Activated naive CD8-positive, alpha-beta T cell treated with anti-CD3 and anti-CD28 coated beads, Interleukin-2, amount 10 ng/mL, durations not matched to agents 7 days and 5 days (primary cell): ENCODE results near the gene TGDS. TPM values are rescaled to one million over a fixed set of nuclear protein-coding genes. Genes with fewer than 3 reads are reported as not detected.
A peak's percentile ranks its signal among the peaks of the same experiment; 100 is the strongest.
"Not testable (repeated sequence)": the region's sequence is repeated elsewhere in the genome, so short reads cannot be mapped to it uniquely, and the experiment has no call there.

Experiments
- ATAC-seq: fragments of 150-1000 bp; cut with Tn5 transposase; one replicate; pipeline ENCODE4 v1.10.0; 2021; ENCODE audit warnings: low read depth, moderate library complexity
- POLR2A ChIA-PET: fragments of 350-600 bp; sonication (Branson Sonifier 250); formaldehyde crosslinking; loops from one replicate; lab custom pipeline; 2021; ENCODE audit warnings: antibody characterized with exemption; lab: Charles Lee
- DNase-seq: peaks from one replicate; pipeline ENCODE4 v3.0.0; 2021
- H3K27ac Mint-ChIP-seq: one replicate; pipeline ENCODE4 v1.8.0; 2022; ENCODE audit warnings: mild to moderate bottlenecking, mixed read lengths
- H3K27me3 Mint-ChIP-seq: one replicate; pipeline ENCODE4 v1.8.0; 2022; ENCODE audit warnings: mild to moderate bottlenecking, moderate library complexity, mixed read lengths
- H3K36me3 Mint-ChIP-seq: one replicate; pipeline ENCODE4 v1.8.0; 2021; ENCODE audit warnings: mild to moderate bottlenecking, mixed read lengths
- H3K4me1 Mint-ChIP-seq: one replicate; pipeline ENCODE4 v1.8.0; 2021; ENCODE audit warnings: mixed read lengths
- H3K4me3 Mint-ChIP-seq: one replicate; pipeline ENCODE4 v1.8.0; 2022; ENCODE audit warnings: mild to moderate bottlenecking, moderate library complexity, mixed read lengths
- H3K9me3 Mint-ChIP-seq: one replicate; pipeline ENCODE4 v1.8.0; 2021; ENCODE audit warnings: mixed read lengths
- total RNA-seq, 2 experiments: library from RNA; stranded (reverse); gene quantifications; one replicate each; pipeline ENCODE4 v1.2.3, GENCODE V29; 2021

The TGDS gene
- total RNA-seq, 2 experiments from 2014 or later = 18.3 to 19.6 TPM

GRCh38 chr13:94535775-94536174 lies 60.2 kb downstream of the TGDS start:
- no peaks in the 10 kb centered on the region for H3K36me3 Mint-ChIP-seq
- peak overlapping the region; percentile 47 for H3K27ac Mint-ChIP-seq
- H3K4me3 Mint-ChIP-seq = peak overlapping the region; percentile 31
- DNase-seq (no peak), ATAC-seq (peak; percentile 86)
- H3K27me3 Mint-ChIP-seq = no peaks in the 10 kb centered on the region
- H3K9me3 Mint-ChIP-seq = peaks cover 5% of the 10 kb centered on the region
- peaks cover 10% of the 10 kb centered on the region for H3K4me1 Mint-ChIP-seq
- POLR2A ChIA-PET = interaction anchor here (0.6 to 2.2 kb wide), 6 partner anchors 10 to 60 kb away, joined by 3 to 18 read pairs (median 5); partner anchors contain the start of gene TGDS

- Mint-ChIP-seq H3K4me1 (peaks cover 10% of the 10 kb centered on the region), H3K36me3 (no peaks in the 10 kb centered on the region), H3K27ac (no peak overlapping the region), H3K9me3 (peaks cover 6% of the 10 kb centered on the region), H3K27me3 (no peaks in the 10 kb centered on the region), H3K4me3 (no peak overlapping the region)
- POLR2A ChIA-PET = interaction anchor here (0.8 to 2.2 kb wide), 5 partner anchors 10 to 61 kb away, joined by 3 to 18 read pairs (median 4); partner anchors contain the start of gene TGDS
- ATAC-seq (peak; percentile 46), DNase-seq (no peak)
These were observed 60.7 kb downstream of the TGDS start for GRCh38 chr13:94535231-94535630.

GRCh38 chr13:94534166-94534565 lies 61.8 kb downstream of the TGDS start:
- ATAC-seq = no peak
- H3K4me3 Mint-ChIP-seq = no peak overlapping the region
- POLR2A ChIA-PET = interaction anchor here (0.6 kb wide), 1 partner anchor 9 kb away, joined by 3 read pairs; no protein-coding TSS in a partner anchor
- DNase-seq = no peak
- H3K9me3 Mint-ChIP-seq = peaks cover 8% of the 10 kb centered on the region
- H3K27ac Mint-ChIP-seq = no peak overlapping the region
- H3K36me3 Mint-ChIP-seq = peaks cover 1% of the 10 kb centered on the region
- peaks cover 3% of the 10 kb centered on the region for H3K27me3 Mint-ChIP-seq
- H3K4me1 Mint-ChIP-seq = peaks cover 10% of the 10 kb centered on the region

GRCh38 chr13:94532278-94532677 lies 63.7 kb downstream of the TGDS start:
- H3K36me3 Mint-ChIP-seq, H3K4me3 Mint-ChIP-seq, H3K9me3 Mint-ChIP-seq, H3K27ac Mint-ChIP-seq, DNase-seq, POLR2A ChIA-PET, H3K27me3 Mint-ChIP-seq, ATAC-seq: not testable (repeated sequence)
- peaks cover 10% of the 10 kb centered on the region for H3K4me1 Mint-ChIP-seq

- H3K27me3 Mint-ChIP-seq, DNase-seq, POLR2A ChIA-PET, H3K4me3 Mint-ChIP-seq, H3K9me3 Mint-ChIP-seq, H3K4me1 Mint-ChIP-seq, H3K27ac Mint-ChIP-seq, H3K36me3 Mint-ChIP-seq, ATAC-seq: not testable (repeated sequence)
These were observed 69.0 kb downstream of the TGDS start for GRCh38 chr13:94526956-94527355.

- H3K36me3 Mint-ChIP-seq = peaks cover 3% of the 10 kb centered on the region
- H3K27ac Mint-ChIP-seq = no peak overlapping the region
- H3K4me3 Mint-ChIP-seq = no peak overlapping the region
- no peak for DNase-seq
- peaks cover 5% of the 10 kb centered on the region for H3K9me3 Mint-ChIP-seq
- POLR2A ChIA-PET = no interaction called here
- peaks cover 3% of the 10 kb centered on the region for H3K27me3 Mint-ChIP-seq
- ATAC-seq = no peak
- no peaks in the 10 kb centered on the region for H3K4me1 Mint-ChIP-seq
These were observed 70.2 kb downstream of the TGDS start for GRCh38 chr13:94525781-94526180.

- no peak overlapping the region for H3K27ac Mint-ChIP-seq
- ATAC-seq (no peak), DNase-seq (no peak)
- peaks cover 2% of the 10 kb centered on the region for H3K27me3 Mint-ChIP-seq
- peaks cover 1% of the 10 kb centered on the region for H3K36me3 Mint-ChIP-seq
- H3K4me3 Mint-ChIP-seq = no peak overlapping the region
- H3K9me3 Mint-ChIP-seq = peaks cover 4% of the 10 kb centered on the region
- POLR2A ChIA-PET = no interaction called here
- H3K4me1 Mint-ChIP-seq = no peaks in the 10 kb centered on the region
These were observed 71.5 kb downstream of the TGDS start for GRCh38 chr13:94524407-94524806.

Other genes starting within 250 kb of the TGDS start
- gene DCT, start 116.5 kb downstream of the TGDS start, total RNA-seq = under 1 TPM; 0.26 to 0.33 TPM
- 1 to 10 TPM; 5.3 to 5.4 TPM for gene GPR180, start 5.7 kb upstream of the TGDS start, total RNA-seq
- not detected for gene SOX21, start 116.4 kb upstream of the TGDS start, total RNA-seq